GM18870 (cell line): ENCODE measurements around the gene ESYT1.

Experiments used
- ATAC-seq: cut with Tn5 transposase; IDR thresholded peaks from one replicate; pipeline ENCODE4 v1.9.1; 2021; ENCODE audit warnings: moderate library complexity; ENCODE audit not compliant: unreplicated experiment

Gene ESYT1

DNA sequence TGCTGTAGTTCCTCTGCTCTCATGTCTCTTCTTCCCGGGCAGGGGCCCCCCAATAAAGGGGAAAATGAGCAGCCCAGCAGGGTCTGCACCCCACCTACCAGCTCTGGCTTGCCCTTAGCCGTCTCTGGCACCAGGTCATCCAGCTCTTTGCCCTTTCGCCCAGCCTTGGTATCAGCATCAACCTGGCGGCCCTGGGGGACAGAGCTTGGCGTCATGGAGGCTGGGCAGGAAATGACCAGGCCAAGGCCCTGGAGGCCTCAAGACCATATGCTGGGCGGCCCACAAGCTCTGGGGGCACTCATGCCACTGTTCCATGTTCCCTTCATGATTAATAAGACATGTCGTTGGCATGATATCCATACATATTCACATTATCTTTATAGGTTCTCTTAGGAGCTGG lies 44.8 kb downstream of the ESYT1 start:
- ATAC-seq = no peak

GRCh38 chr12:56178347-56178746 lies 50.3 kb downstream of the ESYT1 start:
- no peak for ATAC-seq

DNA sequence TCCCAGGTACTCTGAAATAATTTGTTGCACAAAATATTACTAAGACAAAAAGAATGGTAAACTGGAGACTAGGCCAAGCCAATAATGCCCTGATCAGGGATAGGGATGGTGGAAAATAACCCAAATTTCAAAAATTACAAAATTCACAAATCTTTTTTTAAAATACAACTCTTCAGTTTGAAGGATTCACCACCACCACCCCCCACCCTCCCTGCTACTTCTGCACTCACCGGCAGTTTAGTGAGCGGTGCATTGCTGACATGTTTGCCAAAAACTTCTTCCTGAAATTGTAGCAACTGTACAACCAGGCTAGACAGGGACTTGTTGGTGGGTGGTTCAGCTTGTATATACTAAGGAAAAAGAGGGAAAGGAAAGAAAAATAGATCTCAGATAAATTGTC lies 58.9 kb downstream of the ESYT1 start:
- no peak for ATAC-seq

DNA sequence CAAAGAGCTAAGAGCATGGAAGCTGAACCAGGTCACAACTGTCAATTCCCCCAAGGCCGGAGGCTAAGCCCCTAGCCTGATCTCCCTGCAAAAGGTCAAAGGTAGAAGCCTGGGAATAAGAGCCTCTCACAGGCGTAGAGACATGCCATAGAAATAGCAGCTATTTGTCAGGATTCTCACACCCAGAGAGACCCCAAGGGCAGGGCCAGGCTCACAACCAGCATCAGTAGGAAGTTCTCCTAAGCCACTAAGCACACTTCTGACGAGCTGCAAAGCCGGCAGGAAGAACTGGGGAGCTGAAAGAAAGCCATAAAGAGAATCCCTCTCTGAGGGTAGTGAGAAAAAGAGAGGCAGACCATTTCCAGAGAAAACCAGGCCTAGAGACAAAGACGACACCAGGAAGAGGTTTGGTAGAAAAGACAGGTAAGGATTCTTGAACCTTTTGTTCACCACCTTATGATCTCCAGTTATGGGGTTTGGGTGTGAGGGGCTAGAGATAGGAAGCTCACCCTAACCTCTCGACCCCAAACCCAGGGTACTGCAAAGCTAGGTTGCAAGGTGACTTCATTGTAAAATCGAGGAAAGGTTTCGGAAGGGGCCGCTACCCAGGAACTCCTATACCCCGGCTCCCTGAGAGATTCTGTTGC lies 60.2 kb downstream of the ESYT1 start:
- no peak for ATAC-seq

DNA sequence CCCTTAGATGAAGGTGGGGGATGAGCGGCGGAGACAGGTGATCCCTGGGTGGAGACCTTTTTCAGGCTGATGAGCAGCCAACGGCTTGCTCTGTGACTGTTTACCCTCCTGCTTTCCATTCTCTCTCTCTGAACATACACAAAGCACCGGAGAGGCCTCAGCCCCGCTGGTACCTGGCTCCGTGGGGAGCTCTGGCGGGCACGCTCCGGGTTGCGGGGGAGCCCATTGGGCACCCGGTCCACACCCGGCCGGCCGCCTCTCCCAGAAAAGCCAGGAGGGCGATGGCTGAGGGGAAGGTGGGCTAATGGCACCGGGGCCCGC lies 60.7 kb downstream of the ESYT1 start:
- ATAC-seq = no peak

DNA sequence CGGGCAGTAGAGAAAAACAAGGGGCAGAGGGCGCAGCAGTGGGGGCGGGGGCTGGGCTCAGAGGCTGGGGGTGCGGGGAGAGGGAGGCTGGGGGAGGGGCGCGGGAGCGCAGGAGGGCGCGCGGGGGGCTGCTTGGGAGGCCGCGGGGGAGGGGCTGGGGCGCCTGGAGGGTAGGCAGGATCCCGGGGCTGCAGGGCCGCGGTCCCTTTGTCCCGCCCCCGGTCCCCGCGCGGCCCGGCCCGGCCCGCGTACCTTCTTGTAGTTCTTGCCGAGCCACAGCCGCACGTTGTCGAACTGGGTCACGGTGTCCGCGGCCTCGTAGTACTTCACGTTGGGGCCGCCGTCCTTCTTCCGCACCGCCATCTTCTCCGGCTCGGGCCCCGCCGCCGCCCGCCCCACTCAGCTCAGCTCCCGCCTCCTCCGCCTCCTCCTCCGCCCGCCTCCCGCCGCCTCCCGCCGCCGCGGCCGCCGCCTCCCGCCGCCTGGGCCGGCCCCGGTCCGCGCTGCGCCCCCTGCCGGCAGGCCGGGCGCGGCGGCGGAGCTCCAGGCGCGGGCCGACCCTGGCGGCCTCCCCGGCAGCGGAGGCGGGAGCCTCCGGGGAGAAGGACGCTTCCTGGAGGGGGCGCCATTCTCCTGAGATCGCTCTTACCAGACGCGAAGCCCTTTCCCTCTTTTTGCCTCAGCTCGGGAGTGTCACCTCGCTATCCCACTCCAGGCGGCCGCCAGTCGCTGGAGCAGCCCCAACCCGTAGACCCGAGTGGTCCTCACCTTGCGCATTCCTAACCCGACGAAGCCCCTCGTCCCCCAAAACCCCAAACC lies 61.2 kb downstream of the ESYT1 start, which contains the start of gene SMARCC2:
TSS of gene SMARCC2 (minus strand) at position 385 of the 819 bp plus-strand sequence. CDS start at position 363, 22 bp downstream.
- no peak for ATAC-seq

DNA sequence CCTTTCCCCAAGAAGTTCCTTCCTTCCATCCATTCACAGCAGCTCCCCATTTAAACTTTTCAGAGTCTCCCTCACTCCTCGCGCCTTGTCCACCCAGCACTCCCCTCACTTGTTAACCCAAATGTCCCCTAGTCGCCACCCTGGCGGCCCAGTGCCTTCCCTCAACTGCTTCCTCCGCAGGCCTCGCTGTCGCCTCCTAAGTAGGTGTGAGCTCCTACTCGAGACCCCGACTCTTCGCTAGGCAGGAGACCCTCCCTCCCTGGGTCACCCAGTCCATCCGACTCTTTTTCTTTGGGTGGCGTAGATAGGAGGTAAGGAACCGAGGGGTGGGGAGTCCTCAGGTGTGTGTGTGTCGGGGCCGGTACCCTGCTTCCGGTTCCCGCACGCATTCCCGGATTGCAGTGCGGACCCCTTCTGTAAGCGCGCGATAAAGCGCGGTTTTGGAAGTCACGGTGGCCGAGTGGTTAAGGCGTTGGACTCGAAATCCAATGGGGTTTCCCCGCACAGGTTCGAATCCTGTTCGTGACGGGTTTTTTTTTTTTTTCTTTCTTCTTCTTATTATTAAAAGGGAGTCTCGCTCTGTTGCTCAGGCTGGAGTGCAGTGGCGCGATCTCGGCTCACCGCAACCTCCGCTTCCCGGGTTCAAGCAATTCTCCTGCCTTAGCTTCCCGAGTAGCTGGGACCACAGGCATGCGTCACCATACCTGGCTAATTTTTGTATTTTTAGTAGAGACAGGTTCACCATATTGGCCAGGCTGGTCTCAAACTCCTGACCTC lies 62.0 kb downstream of the ESYT1 start:
- no peak for ATAC-seq

DNA sequence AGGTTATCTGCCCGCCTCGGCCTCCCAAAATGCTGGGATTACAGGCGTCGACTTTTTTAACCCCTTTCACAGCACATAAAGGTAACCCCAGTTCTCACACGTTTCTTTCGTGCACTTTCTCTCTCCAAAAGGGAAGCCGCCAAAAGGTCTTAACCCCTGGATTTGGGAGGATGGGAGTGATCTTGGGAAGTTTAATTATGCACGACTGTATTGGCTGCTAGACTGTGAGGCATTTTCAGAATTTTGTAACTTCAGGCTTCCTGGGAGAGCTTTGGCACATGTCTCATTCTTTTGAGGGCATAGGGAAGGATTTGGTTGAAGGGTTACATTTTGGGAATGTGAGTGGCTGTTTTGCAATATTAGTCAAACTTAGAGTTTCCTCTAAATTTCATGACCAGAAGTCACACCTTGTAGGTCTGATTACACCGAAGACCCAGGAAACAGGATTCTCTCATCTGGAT lies 62.7 kb downstream of the ESYT1 start:
- no peak for ATAC-seq

GRCh38 chr12:56192582-56192981 lies 64.5 kb downstream of the ESYT1 start:
- ATAC-seq = no peak

GRCh38 chr12:56193025-56193578 lies 65.0 kb downstream of the ESYT1 start:
- ATAC-seq = no peak
